Stomach (tissue), 9 donors: ENCODE data around the gene HSPG2. TPM values are rescaled to one million over a fixed set of nuclear protein-coding genes. Genes with fewer than 3 reads are reported as not detected.
A peak's percentile ranks its signal among the peaks of the same experiment; 100 is the strongest.

Experiments
- DNase-seq, 2 donors: peaks; one replicate each; pipeline versions ENCODE4 v3.0.0 to v3.0.0-alpha.2; 2013 to 2019
- H3K27ac ChIP-seq, 5 donors: fragments of 200-600 bp in 4 of 5; sonication (generic) in 4 of 5; one replicate each; pipeline ENCODE4 v1.5.1; 2013 to 2019; ENCODE audit warnings: mild to moderate bottlenecking in 1 of 5, moderate library complexity in 1 of 5
- H3K27me3 ChIP-seq, 3 donors: fragments of 200-600 bp; sonication (generic); one replicate each; pipeline ENCODE4 v1.5.1; 2017 to 2019; ENCODE audit warnings: mixed run types in 1 of 3
- H3K36me3 ChIP-seq, 4 donors: fragments of 200-600 bp; sonication (generic); 1 replicate in 3 of 4; 2 replicates in 1 of 4; pipeline ENCODE4 v1.5.1; 2016 to 2019
- H3K4me1 ChIP-seq, 4 donors: fragments of 200-600 bp; sonication (generic); one replicate each; pipeline ENCODE4 v1.5.1; 2016 to 2019
- H3K4me3 ChIP-seq, 4 donors: fragments of 200-600 bp; sonication (generic) in 3 of 4; one replicate each; pipeline ENCODE4 v1.5.1; 2016 to 2019; ENCODE audit warnings: mild to moderate bottlenecking in 1 of 4
- H3K9me3 ChIP-seq, 4 donors: fragments of 200-600 bp; sonication (generic); one replicate each; pipeline ENCODE4 v1.5.1; 2016 to 2019
- CTCF ChIP-seq, 7 experiments: fragments of 450-650 bp in 4 of 7; fragments of 200-600 bp in 3 of 7; sonication (generic) in 3 of 7; IDR thresholded peaks; one replicate each; pipeline ENCODE4 v1.5.1; 2016 to 2019; ENCODE audit warnings: antibody characterized with exemption in 7 of 7, control low read depth in 2 of 7, mild to moderate bottlenecking in 1 of 7
- EP300 ChIP-seq: sonication (generic); formaldehyde crosslinking; IDR thresholded peaks from one replicate; pipeline ENCODE4 v1.6.1; 2017; ENCODE audit warnings: antibody characterized with exemption
- POLR2A ChIP-seq, 4 donors: fragments of 450-650 bp; IDR thresholded peaks; one replicate each; pipeline ENCODE4 v1.6.1; 2016; ENCODE audit warnings: antibody characterized with exemption in 4 of 4, control low read depth in 2 of 4, mild to moderate bottlenecking in 1 of 4, moderate library complexity in 1 of 4
- POLR2AphosphoS5 ChIP-seq, 3 donors: sonication (generic); formaldehyde crosslinking; IDR thresholded peaks; one replicate each; pipeline ENCODE4 v1.6.1; 2016; ENCODE audit warnings: antibody characterized with exemption in 3 of 3
- WGBS, 5 donors: extraction: QIAGEN DNeasy Blood & Tissue Kit in 3 of 5; methylation state at CpG; one replicate each; pipeline versions ENCODE4 v1.1.5 to v1.1.7; 2013 to 2018; 5-methylcytosine and 5-hydroxymethylcytosine counted together
- intact Hi-C: fragments of 100-400 bp; cut with DNase I; formaldehyde crosslinking; loops from one replicate; pipeline ENCODE4 v1.15.1; 2023; ENCODE audit warnings: low total_unique reads
- polyA plus RNA-seq, 3 donors: library from polyadenylated mRNA; stranded (reverse); fragments of 200-250 nt; gene quantifications; one replicate each; pipeline ENCODE4 v1.2.3, GENCODE V29; 2013
- total RNA-seq, 5 donors: library from RNA; depleted of rRNA; stranded (reverse); fragments of >200 nt; gene quantifications; one replicate each; pipeline versions ENCODE4 v1.1.0 to v1.2.3, GENCODE V29; 2014 to 2016
- donor health status: healthy with polysubstance abuse.
- donor health status: Bipolar disorder and iron deficiency.
- donor health status: healthy.

HSPG2 gene
- total and polyA plus RNA-seq, 8 donors: 21.7 to 504 (median 133) TPM

- Histone ChIP-seq H3K4me1 (peaks cover 5 to 35% (median 21%) of the 10 kb centered on the region in 4 donors), H3K27me3 (no peaks in the 10 kb centered on the region), H3K9me3 (no peaks in the 10 kb centered on the region), H3K4me3 (no peak overlapping the region), H3K27ac (no peak overlapping the region), H3K36me3 (no peaks in the 10 kb centered on the region)
- intact Hi-C loops: no loop called here
- DNase-seq: peak; percentile 88 to 91
- WGBS, 5 donors: 46 to 54% (median 53%) methylated on average over 11 of the region's 11 CpGs
- peak in 6 of 7 experiments; percentile 23 to 93 (median 92) for TF ChIP-seq CTCF (IDR thresholded peaks at IDR 0.05)
- peak in 1 of 3 donors; percentile 83 for TF ChIP-seq POLR2AphosphoS5 (IDR thresholded peaks at IDR 0.05)
- TF ChIP-seq POLR2A (IDR thresholded peaks at IDR 0.05): no peak
Measured at GRCh38 chr1:21963477-21964217, 26.5 kb upstream of the HSPG2 start.

GRCh38 chr1:21961799-21962198 lies 24.7 kb upstream of the HSPG2 start:
- no peak for DNase-seq
- H3K27me3 ChIP-seq: no peaks in the 10 kb centered on the region
- no peaks in the 10 kb centered on the region for H3K9me3 ChIP-seq
- TF ChIP-seq POLR2AphosphoS5 (IDR thresholded peaks at IDR 0.05) (no peak), CTCF (IDR thresholded peaks at IDR 0.05) (no peak), POLR2A (IDR thresholded peaks at IDR 0.05) (no peak), EP300 (no peak)
- H3K4me3 ChIP-seq: no peak overlapping the region
- H3K36me3 ChIP-seq: no peaks in the 10 kb centered on the region
- 13 to 60% (median 30%) methylated on average over 2 of the region's 2 CpGs; no CpG with 5 or more reads in 1 of the 5 donors for WGBS, 5 donors
- peak overlapping the region; percentile 3 to 41 (median 25) for H3K27ac ChIP-seq
- intact Hi-C loops: no loop called here
- H3K4me1 ChIP-seq: peaks cover 17 to 52% (median 36%) of the 10 kb centered on the region in 4 donors

- no peak for DNase-seq
- peak overlapping the region; percentile 3 to 41 (median 25) for H3K27ac ChIP-seq
Measured at GRCh38 chr1:21961337-21961736, 24.2 kb upstream of the HSPG2 start.

More at GRCh38 chr1:21961337-21961736, 24.2 kb upstream of the HSPG2 start:
- 54 to 75% (median 63%) methylated on average over 2 of the region's 2 CpGs for WGBS, 5 donors
- intact Hi-C loops: no loop called here
- TF ChIP-seq CTCF (IDR thresholded peaks at IDR 0.05) (no peak), POLR2AphosphoS5 (IDR thresholded peaks at IDR 0.05) (no peak), POLR2A (IDR thresholded peaks at IDR 0.05) (no peak), EP300 (no peak)
- H3K36me3 ChIP-seq: no peaks in the 10 kb centered on the region
- H3K27me3 ChIP-seq: no peaks in the 10 kb centered on the region
- peaks cover 22 to 57% (median 41%) of the 10 kb centered on the region in 4 donors for H3K4me1 ChIP-seq
- no peak overlapping the region for H3K4me3 ChIP-seq
- no peaks in the 10 kb centered on the region for H3K9me3 ChIP-seq
